ENCODE results near the gene IL12RB2.
"Not testable (repeated sequence)": the region's sequence is repeated elsewhere in the genome, so short reads cannot be mapped to it uniquely, and the experiment has no call there.

The IL12RB2 gene

DNA sequence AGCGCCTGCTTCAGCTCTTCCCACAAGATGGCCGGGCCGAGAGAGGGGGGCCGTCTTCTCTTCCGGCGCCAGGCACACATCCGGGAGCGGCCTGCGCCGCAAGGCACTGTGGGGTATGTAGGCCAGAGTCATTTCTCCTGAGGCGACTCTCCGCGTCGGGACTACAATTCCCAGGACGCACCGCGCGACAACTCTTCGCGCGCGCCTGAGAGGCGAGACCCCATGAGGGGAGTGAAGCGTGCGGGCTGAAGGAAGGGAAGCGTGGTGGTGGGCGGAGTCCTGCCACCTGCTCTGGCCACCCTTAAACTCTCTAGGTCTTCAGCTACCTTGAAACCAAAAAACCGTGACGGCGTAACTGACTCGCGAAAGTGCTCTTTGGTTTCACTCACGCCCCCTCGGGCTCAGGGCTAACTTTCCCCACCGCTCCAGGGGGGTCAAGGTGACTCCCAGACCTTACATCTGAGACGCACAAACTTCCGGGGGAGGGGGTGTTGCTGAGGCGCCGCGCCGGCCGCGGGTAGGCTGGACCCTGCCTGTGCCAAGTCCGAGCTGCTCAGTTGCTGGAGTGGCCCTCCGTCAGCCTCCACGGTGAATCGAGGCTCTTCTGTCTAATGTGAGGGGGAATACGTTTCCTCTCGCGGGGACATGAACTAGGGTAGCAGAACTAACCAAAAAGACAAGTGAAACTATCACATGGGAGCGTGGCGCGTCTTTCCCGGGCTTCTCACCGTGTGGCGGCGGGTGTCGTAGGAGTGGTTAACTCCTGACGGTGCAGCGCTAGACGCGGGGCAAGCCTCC is 122.9 kb downstream of the IL12RB2 start, which contains the start of gene SERBP1:
Gene SERBP1, minus strand, starts transcription at position 45 of the 798 bp plus-strand sequence. CDS start 102 bp downstream, outside the sequence.
- DNase-seq (ENCODE audit: low read depth in 1 of 2, low spot score in 1 of 2), result peak; percentile 83 to 93

DNA sequence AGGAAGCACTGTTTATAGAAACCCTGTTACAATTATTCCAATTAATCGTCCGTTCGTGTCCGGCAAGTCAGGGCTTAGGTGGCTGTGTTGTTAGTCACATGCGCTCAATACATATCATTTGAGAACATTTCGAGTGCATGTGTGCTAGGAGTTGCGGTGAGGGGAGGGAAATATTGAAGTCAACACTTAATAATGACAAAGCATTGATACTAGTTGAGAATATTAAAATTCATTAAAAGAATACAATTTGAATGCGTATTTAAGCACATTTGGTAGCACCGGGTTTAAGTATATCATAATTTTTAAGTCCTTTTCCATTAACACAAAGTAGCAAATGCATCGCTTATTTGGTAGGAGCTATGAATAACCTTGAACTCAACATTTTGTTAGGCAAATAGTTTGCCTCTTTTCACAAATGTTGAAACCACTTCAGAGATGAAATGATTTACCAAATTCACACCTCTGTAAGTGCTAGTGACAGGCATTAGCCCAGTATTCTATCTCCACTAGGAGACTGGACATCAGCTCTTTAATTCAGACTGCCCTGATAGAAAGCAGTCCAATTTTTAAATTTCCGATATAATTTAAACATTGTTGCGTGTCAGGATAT is 123.6 kb downstream of the IL12RB2 start:
- no peak for DNase-seq (ENCODE audit: low read depth in 1 of 2, low spot score in 1 of 2)

GRCh38 chr1:67431869-67432578 is 124.4 kb downstream of the IL12RB2 start:
- no peak for DNase-seq (ENCODE audit: low read depth in 1 of 2, low spot score in 1 of 2)

- DNase-seq (ENCODE audit: low read depth in 1 of 2, low spot score in 1 of 2), result no peak
Measured at GRCh38 chr1:67432745-67433144, 125.1 kb downstream of the IL12RB2 start.

GRCh38 chr1:67433837-67434236 is 126.2 kb downstream of the IL12RB2 start:
- DNase-seq (ENCODE audit: low read depth in 1 of 2, low spot score in 1 of 2), result no peak

DNA sequence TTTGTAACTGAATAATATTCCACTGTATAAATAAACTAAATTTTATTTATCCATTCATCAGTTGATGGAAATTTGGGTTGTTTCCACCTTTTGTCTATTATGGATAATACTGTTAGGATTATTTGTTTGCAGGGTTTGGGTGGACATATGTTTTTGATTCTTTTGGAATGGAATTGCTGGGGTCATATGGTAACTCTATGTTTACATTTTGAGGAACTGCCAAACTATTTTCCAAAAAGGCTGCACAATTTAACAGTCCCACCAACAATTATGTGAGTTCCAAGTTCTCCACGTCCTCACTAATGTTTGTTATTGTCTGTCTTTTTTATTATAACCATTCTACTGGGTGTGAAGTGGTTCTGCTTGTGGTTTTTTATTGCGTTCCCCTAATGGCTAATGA is 126.8 kb downstream of the IL12RB2 start:
- DNase-seq (ENCODE audit: low read depth in 1 of 2, low spot score in 1 of 2), result no peak

DNA sequence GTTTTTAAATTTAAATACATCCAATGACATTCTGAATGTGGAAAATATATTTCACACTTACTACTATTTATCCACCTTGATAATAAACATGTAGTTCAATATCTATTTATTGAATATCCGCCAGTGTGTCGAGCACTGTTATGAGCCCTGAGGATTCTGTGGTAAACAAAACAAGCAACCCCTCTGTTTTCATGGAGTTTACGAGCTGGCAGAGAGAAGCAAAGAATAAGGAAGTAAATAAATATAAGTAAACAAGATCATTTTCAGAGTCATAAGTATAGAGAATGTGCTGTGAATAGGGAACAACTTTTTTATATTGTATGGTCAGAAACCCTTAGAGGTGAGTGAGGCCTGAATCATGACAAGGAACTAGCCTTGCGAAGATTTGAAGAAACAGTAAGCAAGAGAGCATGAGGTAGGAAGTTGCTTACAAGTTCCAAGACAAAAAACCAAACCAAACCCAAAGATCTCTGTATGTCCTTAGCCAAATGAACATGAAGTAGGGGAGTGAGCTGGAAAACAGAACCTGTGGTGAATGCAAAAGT is 128.9 kb downstream of the IL12RB2 start:
- no peak for DNase-seq (ENCODE audit: low read depth in 1 of 2, low spot score in 1 of 2)

DNA sequence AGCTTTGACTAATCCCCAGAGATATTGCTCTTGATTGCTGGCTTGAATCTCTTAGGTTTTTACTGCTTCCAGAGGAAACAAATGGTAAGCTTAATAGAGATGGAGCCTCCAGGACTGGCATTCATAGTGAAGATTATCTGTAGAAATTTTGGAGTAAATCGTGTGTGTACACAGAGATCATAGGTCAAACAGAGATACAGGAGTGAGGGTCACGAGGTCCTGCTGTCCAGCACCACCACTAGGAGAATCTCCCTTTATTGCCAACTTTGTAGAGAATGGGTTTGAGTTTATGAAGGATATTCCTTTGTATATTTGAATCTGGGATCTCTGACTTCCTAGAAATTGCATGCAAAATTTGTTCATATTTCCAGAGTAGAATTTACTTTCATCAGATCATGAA is 130.3 kb downstream of the IL12RB2 start:
- no peak for DNase-seq (ENCODE audit: low read depth in 1 of 2, low spot score in 1 of 2)

DNA sequence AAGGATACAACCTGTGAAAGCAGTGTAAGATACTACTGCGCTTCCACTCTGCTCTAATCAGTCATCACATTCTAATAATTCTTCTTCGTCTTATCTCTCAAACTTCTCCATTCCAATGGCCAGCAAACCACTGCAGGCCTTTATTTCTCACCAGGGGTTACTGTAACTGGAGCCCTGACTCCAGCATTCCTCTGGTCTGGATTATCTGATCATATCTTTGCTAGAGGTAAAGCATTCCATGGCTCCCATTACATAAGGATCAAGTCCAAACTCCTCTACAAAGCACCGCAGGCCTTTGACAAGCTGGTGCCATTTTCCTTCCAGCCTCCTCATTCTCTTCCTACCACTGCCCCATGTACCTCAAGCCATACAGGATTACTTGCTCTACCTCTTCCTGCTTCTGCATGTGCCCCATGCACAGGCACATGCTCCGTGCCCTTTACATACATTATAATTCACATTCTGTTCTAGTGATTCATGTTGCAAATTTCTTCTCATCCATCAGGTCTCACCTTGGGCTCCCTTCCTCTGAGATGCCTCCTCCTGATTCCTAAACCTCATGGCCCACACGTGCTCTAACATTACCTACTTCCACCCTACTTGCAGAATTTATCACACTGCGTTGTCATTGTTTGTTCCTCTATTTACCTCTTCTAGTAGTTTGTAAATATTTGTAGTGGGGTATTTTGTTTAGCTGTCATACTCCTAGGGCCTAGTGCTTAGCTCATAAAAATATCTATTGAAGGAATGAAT is 131.8 kb downstream of the IL12RB2 start:
- no peak for DNase-seq (ENCODE audit: low read depth in 1 of 2, low spot score in 1 of 2)

- no peak for DNase-seq (ENCODE audit: low read depth in 1 of 2, low spot score in 1 of 2)
Measured at GRCh38 chr1:67440339-67440738, 132.7 kb downstream of the IL12RB2 start.

DNA sequence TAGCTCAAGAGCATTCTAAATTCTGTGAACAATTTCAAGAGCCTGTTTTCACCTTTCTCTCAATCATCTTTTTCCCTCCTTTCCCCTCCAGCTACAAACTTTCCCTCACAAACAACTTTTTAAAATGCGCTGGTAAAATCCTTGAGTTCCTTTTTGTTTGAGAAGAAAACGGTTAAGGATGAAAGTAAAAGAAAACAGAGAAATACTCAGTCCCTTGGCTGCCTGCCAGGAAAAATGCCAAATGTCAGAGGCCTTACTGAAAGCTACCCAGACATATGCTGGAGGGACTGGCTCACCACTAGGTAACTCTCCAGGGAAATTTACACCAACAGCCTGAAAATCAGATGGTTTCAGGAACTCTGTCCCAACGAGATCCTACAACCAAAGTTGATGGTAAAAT is 133.5 kb downstream of the IL12RB2 start:
- DNase-seq (ENCODE audit: low read depth in 1 of 2, low spot score in 1 of 2), result peak in 1 of 2 donors; percentile 23

- DNase-seq (ENCODE audit: low read depth in 1 of 2, low spot score in 1 of 2), result no peak
Measured at GRCh38 chr1:67441739-67442281, 134.1 kb downstream of the IL12RB2 start.

DNA sequence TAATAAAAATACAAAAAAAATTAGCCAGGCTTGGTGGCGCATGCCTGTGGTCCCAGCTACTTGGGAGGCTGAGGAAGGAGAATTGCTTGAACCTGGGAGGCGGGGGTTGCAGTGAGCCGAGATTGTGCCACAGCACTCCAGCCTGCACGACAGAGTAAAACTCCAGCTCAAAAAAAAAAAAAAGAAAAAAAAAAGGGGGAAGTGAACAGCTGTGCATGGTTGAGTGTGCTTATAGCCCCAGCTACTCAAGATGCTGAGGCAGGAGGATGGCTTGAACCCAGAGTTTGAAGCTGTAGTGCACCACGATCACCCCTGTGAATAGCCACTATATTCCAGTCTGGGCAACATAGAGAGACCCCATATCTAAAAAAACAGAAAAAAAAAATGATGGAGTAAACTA is 138.3 kb downstream of the IL12RB2 start:
- not testable (repeated sequence) for DNase-seq (ENCODE audit: low read depth in 1 of 2, low spot score in 1 of 2)

Data from activated CD4-positive, alpha-beta T cell treated with anti-CD3 and anti-CD28 coated beads, Interleukin-2, amount 50 U/mL, for 24 hours (primary cell).